ENCODE data around the gene SGK2.

The SGK2 gene

GRCh38 chr20:43558412-43559146 lies at the start of gene SGK2:
Gene SGK2 (plus strand): TSS chr20:43559027. CDS start chr20:43566496, 7,469 bp downstream.
- no peak for DNase-seq

GRCh38 chr20:43511879-43512278 lies 46.9 kb upstream of the SGK2 start:
- no peak for DNase-seq

DNA sequence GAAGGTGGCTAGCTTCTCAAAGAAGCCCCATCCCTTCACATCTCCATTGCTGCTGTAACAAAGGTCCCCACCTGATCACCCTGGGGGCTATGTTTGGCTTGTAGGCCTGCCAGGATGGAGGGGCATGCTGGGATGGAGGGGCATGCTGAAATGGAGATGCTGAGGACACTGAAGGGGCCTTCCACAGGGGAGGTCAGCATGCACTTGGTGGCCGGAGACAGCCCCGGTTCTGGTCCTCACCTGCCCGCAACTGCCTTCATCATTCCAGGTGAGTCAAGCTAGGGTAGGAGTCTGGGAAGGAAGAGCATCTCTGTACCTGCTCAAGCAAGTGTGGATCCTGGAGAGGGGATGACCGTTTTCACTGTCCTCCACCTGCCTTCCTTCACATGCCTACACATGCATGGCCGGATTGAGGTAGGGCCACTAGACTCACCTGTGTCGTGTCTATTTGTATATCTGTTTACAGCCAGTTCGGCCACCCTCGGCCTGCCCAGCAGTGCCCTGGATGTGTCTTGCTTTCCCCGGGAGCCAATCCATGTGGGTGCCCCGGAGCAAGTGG lies 45.4 kb upstream of the SGK2 start:
- DNase-seq: no peak

- DNase-seq: peak; percentile 94
These were observed 44.7 kb upstream of the SGK2 start for GRCh38 chr20:43513931-43514647.

GRCh38 chr20:43514648-43514999 lies 44.2 kb upstream of the SGK2 start:
- DNase-seq: peak; percentile 25

- DNase-seq: no peak
These were observed 43.2 kb upstream of the SGK2 start for GRCh38 chr20:43515628-43516027.

GRCh38 chr20:43516251-43516824 lies 42.5 kb upstream of the SGK2 start:
- no peak for DNase-seq

- no peak for DNase-seq
These were observed 38.7 kb upstream of the SGK2 start for GRCh38 chr20:43520074-43520630.

- DNase-seq: no peak
These were observed 33.8 kb upstream of the SGK2 start for GRCh38 chr20:43525021-43525420.

GRCh38 chr20:43528258-43528875 lies 30.5 kb upstream of the SGK2 start:
- no peak for DNase-seq

DNA sequence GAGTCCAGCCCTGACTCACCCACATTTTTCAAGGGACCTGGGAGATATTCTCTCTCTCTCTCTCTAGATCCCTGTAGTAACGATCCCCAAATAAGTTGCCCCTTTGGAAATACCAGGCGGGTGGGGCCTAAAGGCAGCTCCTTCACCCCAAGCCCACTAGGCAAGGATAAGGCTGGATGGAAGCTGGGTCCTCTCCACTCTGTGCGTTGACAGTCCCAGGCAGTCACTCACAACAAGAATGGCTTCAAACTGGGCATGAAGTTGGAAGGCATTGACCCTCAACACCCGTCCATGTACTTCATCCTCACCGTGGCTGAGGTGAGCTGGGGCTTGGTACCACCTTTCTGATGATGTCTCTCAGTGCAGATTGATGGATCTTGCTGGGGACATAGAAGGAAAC lies 29.8 kb upstream of the SGK2 start:
- no peak for DNase-seq

GRCh38 chr20:43529457-43530153 lies 29.2 kb upstream of the SGK2 start:
- DNase-seq: no peak

GRCh38 chr20:43530321-43531090 lies 28.3 kb upstream of the SGK2 start:
- no peak for DNase-seq

- no peak for DNase-seq
These were observed 27.8 kb upstream of the SGK2 start for GRCh38 chr20:43531091-43531443.

- no peak for DNase-seq
These were observed 26.3 kb upstream of the SGK2 start for GRCh38 chr20:43532416-43533055.

- DNase-seq: no peak
These were observed 25.8 kb upstream of the SGK2 start for GRCh38 chr20:43533060-43533459.

DNA sequence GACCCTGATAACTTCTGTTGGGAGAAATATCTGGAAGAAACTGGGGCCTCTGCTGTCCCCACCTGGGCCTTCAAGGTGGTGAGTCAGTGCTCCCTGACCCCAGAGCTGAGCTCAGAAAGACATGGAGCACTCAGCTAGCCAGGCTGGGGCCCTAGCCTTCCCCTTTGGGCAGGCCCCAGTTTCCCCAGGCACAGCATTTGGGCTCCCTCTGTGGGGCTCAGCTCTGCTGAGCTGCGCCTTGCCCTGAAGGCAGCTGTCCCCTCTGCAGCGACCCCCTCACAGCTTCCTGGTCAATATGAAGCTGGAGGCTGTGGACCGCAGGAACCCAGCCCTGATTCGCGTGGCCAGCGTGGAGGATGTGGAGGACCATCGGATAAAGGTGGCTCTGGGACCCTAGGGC lies 24.8 kb upstream of the SGK2 start:
- DNase-seq: no peak

DNA sequence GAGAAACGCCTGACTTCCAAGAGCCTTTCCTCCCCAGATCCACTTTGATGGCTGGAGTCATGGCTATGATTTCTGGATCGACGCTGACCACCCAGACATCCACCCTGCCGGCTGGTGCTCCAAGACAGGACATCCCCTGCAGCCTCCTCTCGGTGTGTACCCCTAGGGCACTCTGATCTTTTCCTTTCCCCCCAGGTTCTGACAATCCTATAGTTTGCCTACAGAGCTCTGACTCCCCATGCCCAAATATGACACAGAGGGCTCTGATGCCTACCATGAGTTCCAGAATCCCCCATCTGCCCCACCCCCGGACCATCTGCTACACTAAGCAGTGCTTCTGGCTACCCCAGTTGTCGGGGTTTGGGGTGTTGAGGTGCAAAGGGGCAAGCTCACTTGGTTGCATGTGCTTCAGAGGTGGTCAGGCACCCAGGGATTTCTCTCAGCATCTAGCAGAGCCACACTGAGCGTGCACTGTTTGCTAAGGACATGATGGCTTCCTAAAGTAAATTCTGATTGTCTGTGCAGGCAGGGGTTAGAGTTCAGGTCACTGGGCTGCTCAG lies 24.0 kb upstream of the SGK2 start:
- DNase-seq: no peak

DNA sequence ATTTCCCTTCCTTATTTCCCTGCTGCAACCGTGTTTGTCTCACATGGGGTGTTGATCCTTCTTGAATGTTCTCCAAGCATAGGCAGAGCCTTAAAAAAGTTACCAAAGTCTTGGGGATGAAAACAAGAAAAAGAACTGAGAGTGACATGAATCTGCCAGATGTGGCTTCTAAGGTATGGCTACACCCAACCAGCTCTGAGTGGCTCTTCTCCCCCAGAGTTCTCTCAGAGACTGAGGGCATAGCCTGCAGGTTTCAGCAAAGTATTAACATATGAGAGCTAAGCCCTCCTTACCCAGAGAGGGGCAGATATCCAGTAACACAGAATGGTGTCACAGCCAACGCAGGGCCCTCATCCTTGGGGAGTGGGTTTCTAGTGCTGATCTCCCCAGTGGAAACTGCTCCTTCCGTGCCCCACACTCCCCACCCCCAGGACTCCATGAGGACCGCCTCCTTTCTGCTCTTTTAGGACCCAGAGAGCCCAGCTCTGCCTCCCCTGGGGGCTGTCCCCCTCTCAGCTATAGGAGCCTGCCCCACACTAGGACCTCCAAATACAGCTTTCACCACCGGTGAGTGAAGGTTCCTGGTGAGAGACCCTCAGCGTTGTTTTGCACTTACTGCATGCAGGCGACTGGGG lies 23.3 kb upstream of the SGK2 start:
- DNase-seq: no peak

- no peak for DNase-seq
These were observed 22.6 kb upstream of the SGK2 start for GRCh38 chr20:43536041-43536816.
